K562 (cell line): ENCODE data around the gene DYNLT4. TPM values are rescaled to one million over a fixed set of nuclear protein-coding genes. Genes with fewer than 3 reads are reported as not detected.

Experiments used
- ATAC-seq: fragments of 200-7000 bp; cut with Tn5 transposase; 3 replicates; pipeline ENCODE4 v1.9.1; 2020; ENCODE audit warnings: moderate library complexity
- BruUV-seq: library from RNA; stranded (reverse); fragments of 400-500 nt; replicated peaks from 2 replicates; lab custom pipeline; 2021; lab: Mats Ljungman, UMichigan
- CTCF ChIA-PET: fragments of 300-600 bp; formaldehyde crosslinking; extraction: SDS; loops from one replicate; lab custom pipeline; 2021; ENCODE audit warnings: low intra/inter-chr PET ratio; lab: Yijun Ruan, JAX
- POLR2A ChIA-PET: fragments of 300-600, 350-650 bp; sonication (Branson Sonifier 250); formaldehyde crosslinking; extraction: SDS; loops from one replicate; lab custom pipeline; 2021; ENCODE audit warnings: antibody characterized with exemption, inconsistent platforms; lab: Yijun Ruan, JAX
- DNase-seq, 4 experiments: peaks; one replicate each; pipeline versions ENCODE4 v3.0.0 to v3.0.0-alpha.2; 2011 to 2018; ENCODE audit warnings: low spot score in 3 of 4, mixed read lengths in 3 of 4; ENCODE audit errors: extremely low read depth in 1 of 4
- FAIRE-seq: peaks from 2 replicates; lab custom pipeline; 2011; peaks lifted over from hg19 to GRCh38; lab: Jason Lieb, UNC
- H2AFZ ChIP-seq: 2 replicates; pipeline ENCODE4 v1.6.0; 2011; ENCODE audit warnings: low read depth, low read length, control low read depth, inconsistent platforms
- H3K27ac ChIP-seq: fragments of 200-600 bp; 3 replicates; pipeline ENCODE4 v1.8.0; 2011; ENCODE audit warnings: low read depth, mild to moderate bottlenecking, control low read depth, inconsistent platforms, low read length, moderate library complexity, mixed read lengths; ENCODE audit errors: extremely low read depth
- H3K27me3 ChIP-seq, 2 experiments: fragments of 300-600 bp in 1 of 2; 2 replicates in 1 of 2; 3 replicates in 1 of 2; pipeline versions ENCODE4 v1.6.0 to v1.8.0; 2011; ENCODE audit warnings: inconsistent platforms in 2 of 2, low read length in 2 of 2, mild to moderate bottlenecking in 1 of 2, mixed read lengths in 1 of 2, moderate library complexity in 1 of 2; ENCODE audit not compliant: control insufficient read depth in 2 of 2, insufficient read depth in 2 of 2
- H3K36me3 ChIP-seq: fragments of 300-600 bp; 3 replicates; pipeline ENCODE4 v1.8.0; 2011; ENCODE audit warnings: mild to moderate bottlenecking, low read length, inconsistent platforms; ENCODE audit not compliant: control insufficient read depth, insufficient read depth
- H3K4me1 ChIP-seq, 2 experiments: fragments of 200-600 bp in 1 of 2; replicated peaks in 1 of 2; 2 replicates in 1 of 2; 3 replicates in 1 of 2; pipeline versions ENCODE4 v1.5.1 to v1.8.0; 2011; ENCODE audit warnings: inconsistent platforms in 2 of 2, low read length in 2 of 2, mild to moderate bottlenecking in 1 of 2, mixed read lengths in 1 of 2, moderate library complexity in 1 of 2; ENCODE audit not compliant: control insufficient read depth in 2 of 2, insufficient read depth in 2 of 2
- H3K4me2 ChIP-seq: 2 replicates; pipeline ENCODE4 v1.6.1; 2011; ENCODE audit warnings: low read length, control low read depth, inconsistent platforms, mixed read lengths; ENCODE audit not compliant: insufficient read depth
- H3K4me3 ChIP-seq: fragments of 200-600 bp; sonication (generic), shearing (Covaris generic); 2 replicates; pipeline ENCODE4 v1.5.1; 2016; ENCODE audit warnings: control low read depth, inconsistent platforms
- H3K79me2 ChIP-seq: fragments of 200-600 bp; 3 replicates; pipeline ENCODE4 v1.8.0; 2011; ENCODE audit warnings: low read length, inconsistent platforms; ENCODE audit not compliant: control insufficient read depth, insufficient read depth
- H3K9ac ChIP-seq, 2 experiments: 2 replicates each; pipeline versions ENCODE4 v1.6.0 to v1.6.1; 2011; ENCODE audit warnings: low read depth in 2 of 2, low read length in 2 of 2, control low read depth in 1 of 2, inconsistent platforms in 1 of 2, mild to moderate bottlenecking in 1 of 2, mixed read lengths in 1 of 2; ENCODE audit not compliant: insufficient read depth in 1 of 2
- H3K9me1 ChIP-seq: one replicate; pipeline ENCODE4 v1.6.0; 2011; ENCODE audit warnings: inconsistent platforms, mild to moderate bottlenecking, low read length, moderate library complexity; ENCODE audit not compliant: control insufficient read depth, insufficient read depth
- H3K9me3 ChIP-seq: replicated peaks from 2 replicates; pipeline ENCODE4 v1.5.1; 2011; ENCODE audit warnings: low read depth, low read length, inconsistent platforms; ENCODE audit not compliant: control insufficient read depth, insufficient read depth
- H4K20me1 ChIP-seq: replicated peaks from 2 replicates; pipeline ENCODE4 v1.6.1; 2011; ENCODE audit warnings: low read length, inconsistent platforms, mixed read lengths; ENCODE audit not compliant: control insufficient read depth, insufficient read depth
- BCOR ChIP-seq: fragments of 450-650 bp; IDR thresholded peaks from 2 replicates; pipeline ENCODE4 v1.6.1; 2016
- BRF1 ChIP-seq: IDR thresholded peaks from 3 replicates; pipeline ENCODE4 v1.6.1; 2011; ENCODE audit warnings: borderline replicate concordance, mild to moderate bottlenecking; ENCODE audit not compliant: insufficient read length; ENCODE audit errors: extremely low read depth
- FOSL1 ChIP-seq: fragments of 200-800 bp; sonication (Bioruptor generic); conservative IDR thresholded peaks from 2 replicates; pipeline ENCODE4 v1.6.1; 2016; ENCODE audit warnings: missing genetic modification characterization, missing compliant biosample characterization
- FUS ChIP-seq: fragments of 200-400 bp; formaldehyde crosslinking; optimal IDR thresholded peaks from 2 replicates; pipeline ENCODE3; 2017; ENCODE audit warnings: low read depth, low read length
- HNRNPLL ChIP-seq: fragments of 200-400 bp; formaldehyde crosslinking; IDR thresholded peaks from 2 replicates; pipeline ENCODE4 v1.6.1; 2017; ENCODE audit warnings: low read length, low read depth, mild to moderate bottlenecking; ENCODE audit not compliant: poor library complexity, severe bottlenecking
- JUND ChIP-seq, 2 experiments: IDR thresholded peaks; 2 replicates in 1 of 2; 3 replicates in 1 of 2; pipeline ENCODE4 v1.6.1; 2011; ENCODE audit warnings: borderline replicate concordance in 2 of 2, low read depth in 2 of 2, low read length in 2 of 2, improper control_type of control experiment in 1 of 2, missing biosample characterization in 1 of 2, missing genetic modification characterization in 1 of 2, missing genetic modification reagents in 1 of 2
- NCOA1 ChIP-seq: fragments of 450-650 bp; IDR thresholded peaks from 2 replicates; pipeline ENCODE4 v1.6.1; 2016; ENCODE audit warnings: low read depth
- RCOR1 ChIP-seq, 2 experiments: IDR thresholded peaks; 2 replicates each; pipeline ENCODE4 v1.6.1; 2012; ENCODE audit warnings: low read depth in 2 of 2, low read length in 2 of 2, borderline replicate concordance in 1 of 2, improper control_type of control experiment in 1 of 2
- SMAD4 ChIP-seq: fragments of 250-450 bp; sonication (Bioruptor Pico); conservative IDR thresholded peaks from 2 replicates; pipeline ENCODE4 v1.8.0; 2021; ENCODE audit warnings: inconsistent platforms, mild to moderate bottlenecking, moderate library complexity
- TOE1 ChIP-seq, 2 experiments: fragments of 450-650 bp in 1 of 2; sonication (generic) in 1 of 2; formaldehyde crosslinking in 1 of 2; IDR thresholded peaks; 2 replicates each; pipeline versions ENCODE4 v1.7.1 to v1.8.0; 2016 to 2022; ENCODE audit warnings: borderline replicate concordance in 2 of 2, mild to moderate bottlenecking in 2 of 2, antibody characterized with exemption in 1 of 2, inconsistent platforms in 1 of 2, low read depth in 1 of 2, missing genetic modification reagents in 1 of 2, moderate library complexity in 1 of 2
- ZNF224 ChIP-seq: sonication (generic); formaldehyde crosslinking; IDR thresholded peaks from 2 replicates; pipeline ENCODE4 v1.8.0; 2022; ENCODE audit warnings: mild to moderate bottlenecking, missing genetic modification reagents
- ZNF41 ChIP-seq: fragments of 250-450 bp; sonication (Bioruptor Pico); conservative IDR thresholded peaks from 2 replicates; pipeline ENCODE4 v1.4.0; 2020; ENCODE audit warnings: mild to moderate bottlenecking
- WGBS: fragments of 100-300 bp; shearing (Covaris generic); methylation state at CpG from one replicate; pipeline ENCODE4 v1.1.6; 2016; ENCODE audit warnings: low coverage, mixed read lengths; ENCODE audit not compliant: insufficient coverage; ENCODE audit errors: missing lambda C conversion rate; 5-methylcytosine and 5-hydroxymethylcytosine counted together
- in situ Hi-C: fragments of 300-500 bp; cut with MboI; formaldehyde crosslinking; loops from 4 replicates; pipeline ENCODE4 v1.15.0; 2018; ENCODE audit warnings: inconsistent platforms, mixed read lengths
- intact Hi-C: fragments of 100-400 bp; cut with micrococcal nuclease; formaldehyde crosslinking; loops from 2 replicates; pipeline ENCODE4 v1.14.2; 2022
- polyA plus RNA-seq, 8 experiments: library from polyadenylated mRNA; depleted of rRNA in 4 of 8; stranded (reverse) in 5 of 8; unstranded in 3 of 8; fragments of >200 nt; fragmentation: Nextera tagmentation in 2 of 8; fragmentation: Illumina TruSeq in 1 of 8; extraction: Ambion mirVana in 2 of 8; extraction: Trizol in 1 of 8; gene quantifications; 2 replicates each; pipeline versions ENCODE4 v1.2.1 to v1.2.3, GENCODE V29; 2011 to 2014; ENCODE audit warnings: inconsistent platforms in 1 of 8, missing spikeins in 1 of 8
- total RNA-seq, 7 experiments: library from RNA; depleted of rRNA in 6 of 7; stranded (reverse); fragments of >200 nt in 6 of 7; fragmentation: Illumina TruSeq in 2 of 7; extraction: Trizol in 2 of 7; gene quantifications; 2 replicates each; pipeline versions ENCODE4 v1.2.1 to v1.2.3, GENCODE V29; 2011 to 2021; ENCODE audit warnings: low replicate concordance in 1 of 7
- TF ChIP-seq, protein P1 (sequence below): fragments of 450-650 bp; IDR thresholded peaks from 2 replicates; pipeline ENCODE4 v1.7.0; 2016; ENCODE audit warnings: borderline replicate concordance
- TF ChIP-seq, protein P2 (sequence below): fragments of 250-450 bp; sonication (Bioruptor Pico); IDR thresholded peaks from 2 replicates; pipeline ENCODE4 v1.8.0; 2021; ENCODE audit warnings: moderate library complexity, mild to moderate bottlenecking, inconsistent platforms
- TF ChIP-seq, protein P3 (sequence below), 2 experiments: fragments of 450-650 bp in 1 of 2; sonication (generic) in 1 of 2; formaldehyde crosslinking in 1 of 2; IDR thresholded peaks in 1 of 2; conservative IDR thresholded peaks in 1 of 2; 2 replicates each; pipeline versions ENCODE4 v1.6.1 to v1.8.1; 2016 to 2023; ENCODE audit warnings: mild to moderate bottlenecking in 2 of 2, moderate library complexity in 2 of 2, inconsistent platforms in 1 of 2, missing genetic modification reagents in 1 of 2

Gene DYNLT4
- total and polyA plus RNA-seq, 9 of the 15 experiments (the other 6 are each of a cell fraction or from before 2014, with no cell fraction given), result 0.29 to 0.73 TPM; not detected in 7

DNA sequence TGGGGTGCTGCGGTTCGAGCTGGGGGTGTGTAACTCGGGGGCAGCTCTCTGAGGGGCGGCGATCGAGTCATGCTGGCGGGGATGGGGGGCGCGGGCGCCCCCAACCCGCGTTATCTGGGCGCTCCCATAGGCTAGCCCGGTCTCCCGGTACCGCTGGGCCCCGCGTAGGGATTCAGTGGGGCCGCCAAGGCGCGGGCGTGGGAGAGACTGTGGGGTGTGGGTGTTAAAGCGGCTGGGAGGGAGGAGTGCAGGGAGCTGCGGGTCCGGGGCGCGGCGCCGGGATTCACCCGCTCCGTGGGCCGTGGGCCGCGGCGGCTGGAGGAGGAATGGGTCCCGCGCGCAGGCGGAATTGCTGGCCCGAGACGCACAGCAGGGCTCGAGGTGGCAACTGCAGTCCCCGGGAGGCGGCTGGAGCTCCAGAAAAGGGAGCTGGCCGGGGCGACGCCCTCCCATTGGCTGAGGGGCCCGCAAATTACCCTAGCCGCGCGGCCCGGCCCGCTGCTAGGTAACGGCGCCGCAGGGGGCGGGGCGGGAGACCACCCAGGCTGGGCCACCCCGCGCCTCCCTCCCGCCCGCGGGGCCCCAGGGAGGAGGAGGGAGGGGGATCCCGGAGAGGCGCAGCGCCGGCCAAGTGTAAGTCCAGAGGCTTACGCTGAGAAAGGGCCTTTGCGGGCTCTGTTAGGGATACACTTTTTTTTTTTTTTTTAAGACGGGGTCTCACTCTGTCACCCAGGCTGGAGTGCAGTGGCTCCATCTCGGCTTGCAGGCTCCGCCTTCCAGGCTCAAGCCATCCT, 35.9 kb upstream of the DYNLT4 start, which contains the start of gene PTCH2 (continued):
- no peak for TF ChIP-seq SMAD4 (CRISPR knock-in tag)
- peak; percentile 29 for TF ChIP-seq FUS
- TF ChIP-seq, protein P1, sequence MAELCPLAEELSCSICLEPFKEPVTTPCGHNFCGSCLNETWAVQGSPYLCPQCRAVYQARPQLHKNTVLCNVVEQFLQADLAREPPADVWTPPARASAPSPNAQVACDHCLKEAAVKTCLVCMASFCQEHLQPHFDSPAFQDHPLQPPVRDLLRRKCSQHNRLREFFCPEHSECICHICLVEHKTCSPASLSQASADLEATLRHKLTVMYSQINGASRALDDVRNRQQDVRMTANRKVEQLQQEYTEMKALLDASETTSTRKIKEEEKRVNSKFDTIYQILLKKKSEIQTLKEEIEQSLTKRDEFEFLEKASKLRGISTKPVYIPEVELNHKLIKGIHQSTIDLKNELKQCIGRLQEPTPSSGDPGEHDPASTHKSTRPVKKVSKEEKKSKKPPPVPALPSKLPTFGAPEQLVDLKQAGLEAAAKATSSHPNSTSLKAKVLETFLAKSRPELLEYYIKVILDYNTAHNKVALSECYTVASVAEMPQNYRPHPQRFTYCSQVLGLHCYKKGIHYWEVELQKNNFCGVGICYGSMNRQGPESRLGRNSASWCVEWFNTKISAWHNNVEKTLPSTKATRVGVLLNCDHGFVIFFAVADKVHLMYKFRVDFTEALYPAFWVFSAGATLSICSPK, result no peak
- TF ChIP-seq HNRNPLL, result no peak
- TF ChIP-seq, protein P2, sequence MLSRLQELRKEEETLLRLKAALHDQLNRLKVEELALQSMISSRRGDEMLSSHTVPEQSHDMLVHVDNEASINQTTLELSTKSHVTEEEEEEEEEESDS (CRISPR knock-in tag), result no peak

DNA sequence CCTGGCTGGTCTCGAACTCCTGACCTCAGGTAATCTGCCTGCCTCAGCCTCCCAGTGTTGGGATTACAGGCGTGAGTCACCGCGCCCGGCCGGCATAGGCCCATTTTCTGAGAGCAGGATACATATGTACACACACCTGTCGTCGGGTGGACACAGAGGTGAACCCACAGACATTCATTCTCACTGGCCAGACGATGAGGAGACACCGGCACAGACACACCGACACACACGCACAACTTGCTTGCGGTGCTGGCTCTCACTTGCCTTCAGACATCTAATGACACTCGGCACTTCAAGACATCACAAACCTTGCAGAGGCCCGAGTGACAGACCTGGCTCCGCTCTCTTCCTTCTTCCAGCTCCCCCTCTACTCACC, 35.3 kb upstream of the DYNLT4 start:
- H4K20me1 ChIP-seq, result no peaks in the 10 kb centered on the region
- H3K4me1 ChIP-seq, result peaks cover 5 to 17% of the 10 kb centered on the region in 2 experiments; a peak in 3 of 5 replicates
- ATAC-seq (peak; percentile 65), DNase-seq (peak in 1 of 4 experiments; percentile 47), FAIRE-seq (peak; percentile 57)
- no peaks in the 10 kb centered on the region for H3K9me1 ChIP-seq
- no peaks in the 10 kb centered on the region for H3K79me2 ChIP-seq
- H3K27me3 ChIP-seq, result no peaks in the 10 kb centered on the region
- 18% methylated on average over 16 of the region's 16 CpGs for WGBS
- H3K27ac ChIP-seq, result no peak overlapping the region; the same call in 2 of the 3 replicates
- in situ Hi-C loops, result loop anchor here (5.0 kb wide), 1 partner anchor 460 kb away; no protein-coding TSS in a partner anchor
- intact Hi-C loops, result no loop called here
- H3K4me2 ChIP-seq, result peak overlapping the region; percentile 82
- ChIA-PET CTCF (no interaction called here), POLR2A (interaction anchor here (0.6 to 2.9 kb wide), 13 partner anchors 8 to 616 kb away, joined by 3 to 20 read pairs (median 4); no protein-coding TSS in a partner anchor)
- H3K9me3 ChIP-seq, result no peaks in the 10 kb centered on the region
- peak overlapping the region; percentile 56 for H3K4me3 ChIP-seq
- peak overlapping the region; percentile 86 for H2AFZ ChIP-seq
- no TSS peak for BruUV-seq
- H3K36me3 ChIP-seq, result no peaks in the 10 kb centered on the region
- H3K9ac ChIP-seq, result peak overlapping the region; percentile 58 to 95; a peak in 3 of 4 replicates
- TF ChIP-seq ZNF224 (CRISPR knock-in tag) (0 out of 2 replicates have a peak, but pooled peaks have one; percentile 33), NCOA1 (0 out of 2 replicates have a peak, but pooled peaks have one; percentile 20), ZNF41 (CRISPR knock-in tag) (no peak), FOSL1 (peak; percentile 33; the same call in 1 of the 2 replicates), BCOR (peak; percentile 60; the same call in 1 of the 2 replicates), JUND (IDR thresholded peaks at IDR 0.05; ENCODE audit: borderline replicate concordance, low read depth, low read length) (peak; percentile 48; the same call in 1 of the 2 replicates), JUND (tag; IDR thresholded peaks at IDR 0.05; ENCODE audit: borderline replicate concordance, low read depth, low read length) (no peak), RCOR1 (IDR thresholded peaks at IDR 0.05; ENCODE audit: borderline replicate concordance in 1 of 2, low read depth in 2 of 2, low read length in 2 of 2) (0 out of 4 replicates have a peak, but pooled peaks of 1 of the 2 experiments have one; percentile 1), BRF1 (no peak), TOE1 (IDR thresholded peaks at IDR 0.05; ENCODE audit: borderline replicate concordance) (0 out of 2 replicates have a peak, but pooled peaks have one; percentile 6), TOE1 (CRISPR knock-in tag; IDR thresholded peaks at IDR 0.05; ENCODE audit: borderline replicate concordance, low read depth) (no peak)
- TF ChIP-seq, protein P3, sequence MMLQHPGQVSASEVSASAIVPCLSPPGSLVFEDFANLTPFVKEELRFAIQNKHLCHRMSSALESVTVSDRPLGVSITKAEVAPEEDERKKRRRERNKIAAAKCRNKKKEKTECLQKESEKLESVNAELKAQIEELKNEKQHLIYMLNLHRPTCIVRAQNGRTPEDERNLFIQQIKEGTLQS (IDR thresholded peaks at IDR 0.05), result peak; percentile 63
- TF ChIP-seq, protein P3 (CRISPR knock-in tag; conservative IDR thresholded peaks at IDR 0.05), result no peak
